Fibroblast of lung (primary cell): ENCODE results near the gene CERS2.

Experiments used
- CTCF ChIP-seq, 2 donors: IDR thresholded peaks in 1 of 2; conservative IDR thresholded peaks in 1 of 2; 1 replicate in 1 of 2; 2 replicates in 1 of 2; pipeline ENCODE4 v1.5.1; 2011 to 2012; ENCODE audit warnings: low read length in 2 of 2, control low read depth in 1 of 2, inconsistent platforms in 1 of 2, low read depth in 1 of 2, mild to moderate bottlenecking in 1 of 2
- EZH2 ChIP-seq: IDR thresholded peaks from 2 replicates; pipeline ENCODE4 v1.5.1; 2012; ENCODE audit warnings: low read length, control low read depth, mild to moderate bottlenecking; ENCODE audit errors: missing control alignments

GRCh38 chr1:150970808-150971582, 3.6 kb downstream of the CERS2 start:
- no peak for TF ChIP-seq EZH2
- no peak for TF ChIP-seq CTCF (conservative IDR thresholded peaks at IDR 0.05 in 1 of 2, IDR thresholded peaks at IDR 0.05 in 1 of 2; ENCODE audit: low read depth in 1 of 2, low read length in 2 of 2)
